Esophagus muscularis mucosa (tissue), 4 donors: ENCODE data around the gene ZNF383. TPM values are rescaled to one million over a fixed set of nuclear protein-coding genes. Genes with fewer than 3 reads are reported as not detected.
A peak's percentile ranks its signal among the peaks of the same experiment; 100 is the strongest.

ENCODE experiments used
- DNase-seq: peaks from one replicate; pipeline ENCODE4 v3.0.0-alpha.2; 2017; ENCODE audit errors: extremely low spot score
- H3K27ac ChIP-seq, 4 donors: fragments of 200-600 bp; sonication (generic); replicated peaks in 1 of 4; 1 replicate in 3 of 4; 2 replicates in 1 of 4; pipeline ENCODE4 v1.5.1; 2016 to 2019; ENCODE audit warnings: mild to moderate bottlenecking in 1 of 4
- H3K27me3 ChIP-seq, 4 donors: fragments of 200-600 bp; sonication (generic); one replicate each; pipeline versions ENCODE4 v1.5.1 to v1.6.0; 2016 to 2019
- H3K36me3 ChIP-seq, 4 donors: fragments of 200-600 bp; sonication (generic); one replicate each; pipeline ENCODE4 v1.5.1; 2016 to 2019
- H3K4me1 ChIP-seq, 4 donors: fragments of 200-600 bp; sonication (generic); one replicate each; pipeline ENCODE4 v1.5.1; 2016 to 2019
- H3K4me3 ChIP-seq, 4 donors: fragments of 200-600 bp; sonication (generic); 1 replicate in 2 of 4; 2 replicates in 2 of 4; pipeline ENCODE4 v1.5.1; 2016 to 2019; ENCODE audit warnings: mild to moderate bottlenecking in 4 of 4, moderate library complexity in 1 of 4
- H3K9me3 ChIP-seq, 4 donors: fragments of 200-600 bp; sonication (generic); 1 replicate in 3 of 4; 2 replicates in 1 of 4; pipeline ENCODE4 v1.5.1; 2016 to 2019
- CTCF ChIP-seq, 3 experiments: fragments of 200-600 bp in 2 of 3; fragments of 450-650 bp in 1 of 3; sonication (generic) in 2 of 3; IDR thresholded peaks; one replicate each; pipeline ENCODE4 v1.5.1; 2017 to 2019; ENCODE audit warnings: antibody characterized with exemption in 3 of 3, mild to moderate bottlenecking in 2 of 3, moderate library complexity in 1 of 3
- EP300 ChIP-seq: sonication (generic); formaldehyde crosslinking; IDR thresholded peaks from one replicate; pipeline ENCODE4 v1.6.1; 2017; ENCODE audit warnings: antibody characterized with exemption
- POLR2A ChIP-seq: fragments of 450-650 bp; IDR thresholded peaks from one replicate; pipeline ENCODE4 v1.6.1; 2017; ENCODE audit warnings: antibody characterized with exemption, moderate library complexity, mild to moderate bottlenecking, low read depth
- POLR2AphosphoS5 ChIP-seq, 2 donors: sonication (generic); formaldehyde crosslinking; IDR thresholded peaks; one replicate each; pipeline ENCODE4 v1.6.1; 2017; ENCODE audit warnings: antibody characterized with exemption in 2 of 2
- WGBS: methylation state at CpG from one replicate; pipeline ENCODE4 v1.1.5; 2018; 5-methylcytosine and 5-hydroxymethylcytosine counted together
- intact Hi-C: fragments of 100-400 bp; cut with DNase I; formaldehyde crosslinking; loops from one replicate; pipeline ENCODE4 v1.15.1; 2023
- total RNA-seq, 4 donors: library from RNA; depleted of rRNA; stranded (reverse); fragments of >200 nt; gene quantifications; one replicate each; pipeline versions ENCODE4 v1.1.0 to v1.2.1, GENCODE V29; 2016

ZNF383 gene
- total RNA-seq, 4 donors from 2014 or later: 9.3 to 11.6 (median 11.2) TPM

DNA sequence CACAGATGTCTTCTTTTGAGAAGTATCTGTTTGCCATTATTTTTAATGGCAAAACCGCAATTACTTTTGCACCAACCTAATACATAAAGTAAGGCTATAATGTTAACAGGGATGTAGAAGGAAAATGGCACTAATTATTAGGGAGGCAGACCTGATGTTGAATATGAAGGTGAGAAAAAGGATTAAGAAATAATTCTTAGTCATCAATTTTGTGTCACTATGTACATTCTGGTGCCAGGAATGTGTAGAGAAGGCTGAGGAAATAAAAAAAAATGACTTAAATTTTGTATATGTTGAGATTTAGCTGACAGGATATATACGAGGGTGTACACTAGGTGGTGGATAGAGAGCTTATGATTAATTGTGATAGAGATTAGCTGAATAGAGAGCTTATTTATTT, 20.2 kb upstream of the ZNF383 start:
- Histone ChIP-seq H3K36me3 (peaks cover 43 to 96% (median 76%) of the 10 kb centered on the region in 4 donors), H3K4me3 (no peak overlapping the region), H3K4me1 (no peaks in the 10 kb centered on the region), H3K27ac (no peak overlapping the region), H3K9me3 (peaks cover 0 to 33% (median 26%) of the 10 kb centered on the region in 4 donors), H3K27me3 (no peaks in the 10 kb centered on the region)
- intact Hi-C loops: no loop called here
- TF ChIP-seq POLR2AphosphoS5 (IDR thresholded peaks at IDR 0.05) (no peak), POLR2A (no peak), EP300 (no peak), CTCF (IDR thresholded peaks at IDR 0.05) (no peak)
- DNase-seq: no peak
- WGBS: 77% methylated on average over 2 of the region's 2 CpGs

DNA sequence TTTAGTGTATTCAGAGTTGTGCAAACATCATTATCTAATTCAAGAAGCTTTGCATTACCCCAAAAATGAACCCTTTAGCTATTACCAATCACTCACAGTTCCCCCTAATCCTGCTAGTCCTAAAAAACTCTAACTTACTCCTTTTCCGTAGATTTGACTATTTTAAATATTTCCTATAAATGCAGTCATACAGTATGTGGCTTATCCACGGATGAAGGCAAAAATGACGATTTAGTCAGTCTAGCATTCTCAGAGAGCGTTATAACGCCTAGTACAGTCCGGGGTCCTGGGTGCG, 587 bp upstream of the ZNF383 start:
- Histone ChIP-seq H3K4me1 (peaks cover 16 to 27% (median 22%) of the 10 kb centered on the region in 4 donors), H3K4me3 (peak overlapping the region; percentile 79 to 87 (median 84)), H3K27me3 (no peaks in the 10 kb centered on the region), H3K27ac (peak overlapping the region; percentile 86 to 92 (median 89)), H3K9me3 (no peaks in the 10 kb centered on the region), H3K36me3 (peaks cover 0 to 22% (median 6%) of the 10 kb centered on the region in 4 donors)
- no peak for DNase-seq
- no peak for TF ChIP-seq CTCF (IDR thresholded peaks at IDR 0.05)
- no peak for TF ChIP-seq EP300
- no peak for TF ChIP-seq POLR2AphosphoS5 (IDR thresholded peaks at IDR 0.05)
- TF ChIP-seq POLR2A: no peak
- WGBS: 0% methylated on average over 7 of the region's 7 CpGs
- intact Hi-C loops: loop anchor here (5.0 kb wide), 1 partner anchor 245 kb away; no protein-coding TSS in a partner anchor

- intact Hi-C loops: loop anchor here (5.0 kb wide), 1 partner anchor 246 kb away; no protein-coding TSS in a partner anchor
- Histone ChIP-seq H3K4me3 (peak overlapping the region; percentile 79 to 87 (median 84)), H3K4me1 (peaks cover 16 to 27% (median 22%) of the 10 kb centered on the region in 4 donors), H3K36me3 (peaks cover 0 to 34% (median 10%) of the 10 kb centered on the region in 4 donors), H3K9me3 (no peaks in the 10 kb centered on the region), H3K27me3 (no peaks in the 10 kb centered on the region), H3K27ac (peak overlapping the region; percentile 86 to 92 (median 89))
- no peak for DNase-seq
- no peak for TF ChIP-seq CTCF (IDR thresholded peaks at IDR 0.05)
- TF ChIP-seq EP300: no peak
- TF ChIP-seq POLR2A: no peak
- no peak for TF ChIP-seq POLR2AphosphoS5 (IDR thresholded peaks at IDR 0.05)
- WGBS: 39% methylated on average over 6 of the region's 6 CpGs
These were observed 550 bp downstream of the ZNF383 start for GRCh38 chr19:37218592-37218935.

GRCh38 chr19:37220383-37220782, 2.4 kb downstream of the ZNF383 start:
- H3K27ac ChIP-seq: no peak overlapping the region
- DNase-seq: no peak
- H3K9me3 ChIP-seq: no peaks in the 10 kb centered on the region
- WGBS: 98% methylated on average over 3 of the region's 3 CpGs
- intact Hi-C loops: no loop called here
- no peaks in the 10 kb centered on the region for H3K27me3 ChIP-seq
- peaks cover 7 to 46% (median 20%) of the 10 kb centered on the region in 4 donors for H3K36me3 ChIP-seq
- no peak for TF ChIP-seq POLR2A
- TF ChIP-seq CTCF (IDR thresholded peaks at IDR 0.05): no peak
- TF ChIP-seq POLR2AphosphoS5 (IDR thresholded peaks at IDR 0.05): no peak
- TF ChIP-seq EP300: no peak
- peaks cover 16 to 27% (median 22%) of the 10 kb centered on the region in 4 donors for H3K4me1 ChIP-seq
- H3K4me3 ChIP-seq: no peak overlapping the region

- peaks cover 14 to 53% (median 27%) of the 10 kb centered on the region in 4 donors for H3K36me3 ChIP-seq
- no peaks in the 10 kb centered on the region for H3K27me3 ChIP-seq
- intact Hi-C loops: no loop called here
- TF ChIP-seq CTCF (IDR thresholded peaks at IDR 0.05): no peak
- no peak for TF ChIP-seq POLR2A
- TF ChIP-seq EP300: no peak
- TF ChIP-seq POLR2AphosphoS5 (IDR thresholded peaks at IDR 0.05): no peak
- no peak for DNase-seq
- no peaks in the 10 kb centered on the region for H3K9me3 ChIP-seq
- no peak overlapping the region for H3K27ac ChIP-seq
- peaks cover 16 to 27% (median 22%) of the 10 kb centered on the region in 4 donors for H3K4me1 ChIP-seq
- WGBS: 97% methylated on average over 2 of the region's 2 CpGs
- no peak overlapping the region for H3K4me3 ChIP-seq
These were observed 3.1 kb downstream of the ZNF383 start for GRCh38 chr19:37221136-37221535.
